Cardiac muscle cell (in vitro differentiated cells and primary cell): ENCODE data around the gene FSIP1. TPM values are rescaled to one million over a fixed set of nuclear protein-coding genes. Genes with fewer than 3 reads are reported as not detected.

Experiments
- DNase-seq, 2 donors: peaks; one replicate each; pipeline versions ENCODE4 v3.0.0 to v3.0.0-alpha.2; 2010 to 2017; ENCODE audit warnings: low read depth in 1 of 2, low spot score in 1 of 2
- H3K27ac ChIP-seq: fragments of 200-600 bp; sonication (generic); 2 replicates; pipeline ENCODE4 v1.5.1; 2016
- H3K27me3 ChIP-seq: fragments of 200-600 bp; sonication (generic); 2 replicates; pipeline ENCODE4 v1.6.0; 2016; ENCODE audit warnings: control low read depth
- H3K36me3 ChIP-seq: fragments of 200-600 bp; sonication (generic); 2 replicates; pipeline ENCODE4 v1.5.1; 2016; ENCODE audit warnings: control low read depth
- H3K4me1 ChIP-seq: fragments of 200-600 bp; sonication (generic); 2 replicates; pipeline ENCODE4 v1.8.1; 2017; ENCODE audit warnings: low read depth, mild to moderate bottlenecking, mixed run types
- H3K4me3 ChIP-seq: fragments of 200-600 bp; sonication (generic); 2 replicates; pipeline ENCODE4 v1.5.1; 2016; ENCODE audit warnings: mild to moderate bottlenecking
- H3K9me3 ChIP-seq: fragments of 200-600 bp; sonication (generic); 2 replicates; pipeline ENCODE4 v1.5.1; 2017; ENCODE audit warnings: low read depth, mild to moderate bottlenecking, control low read depth
- polyA plus RNA-seq: library from polyadenylated mRNA; unstranded; fragments of >200 nt; fragmentation: Nextera tagmentation; extraction: Ambion mirVana; gene quantifications from 2 replicates; pipeline ENCODE4 v1.2.1, GENCODE V29; 2016
- total RNA-seq: library from RNA; depleted of rRNA; stranded (reverse); fragments of >200 nt; gene quantifications from 2 replicates; pipeline ENCODE4 v1.2.3, GENCODE V29; 2016
- TF ChIP-seq, protein P1 (sequence below): IDR thresholded peaks from 2 replicates; pipeline ENCODE4 v1.5.1; 2012; ENCODE audit warnings: low read depth, mild to moderate bottlenecking, low read length

The FSIP1 gene
- total and polyA plus RNA-seq, 2 experiments from 2014 or later: 0.15 to 0.33 TPM

DNA sequence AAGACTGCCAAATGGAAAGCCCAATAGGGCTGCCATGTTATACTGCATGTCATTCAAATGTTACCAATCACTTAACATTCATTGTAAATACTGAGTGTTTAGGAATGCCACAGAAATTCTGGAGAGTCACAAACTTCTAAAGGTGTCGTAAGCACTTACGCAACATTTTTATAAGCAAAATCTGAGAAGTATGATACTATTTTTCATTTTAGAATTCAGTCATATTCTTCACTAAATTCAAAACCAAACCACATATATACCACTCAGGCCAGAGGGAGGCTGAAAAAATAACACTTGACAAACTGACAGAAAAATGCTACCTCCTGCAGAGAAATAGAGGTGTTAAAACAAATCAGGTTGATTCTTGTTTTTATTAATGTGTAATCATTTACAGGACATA lies 112.0 kb downstream of the FSIP1 start:
- H3K4me1 ChIP-seq: peaks cover 22% of the 10 kb centered on the region
- TF ChIP-seq, protein P1, sequence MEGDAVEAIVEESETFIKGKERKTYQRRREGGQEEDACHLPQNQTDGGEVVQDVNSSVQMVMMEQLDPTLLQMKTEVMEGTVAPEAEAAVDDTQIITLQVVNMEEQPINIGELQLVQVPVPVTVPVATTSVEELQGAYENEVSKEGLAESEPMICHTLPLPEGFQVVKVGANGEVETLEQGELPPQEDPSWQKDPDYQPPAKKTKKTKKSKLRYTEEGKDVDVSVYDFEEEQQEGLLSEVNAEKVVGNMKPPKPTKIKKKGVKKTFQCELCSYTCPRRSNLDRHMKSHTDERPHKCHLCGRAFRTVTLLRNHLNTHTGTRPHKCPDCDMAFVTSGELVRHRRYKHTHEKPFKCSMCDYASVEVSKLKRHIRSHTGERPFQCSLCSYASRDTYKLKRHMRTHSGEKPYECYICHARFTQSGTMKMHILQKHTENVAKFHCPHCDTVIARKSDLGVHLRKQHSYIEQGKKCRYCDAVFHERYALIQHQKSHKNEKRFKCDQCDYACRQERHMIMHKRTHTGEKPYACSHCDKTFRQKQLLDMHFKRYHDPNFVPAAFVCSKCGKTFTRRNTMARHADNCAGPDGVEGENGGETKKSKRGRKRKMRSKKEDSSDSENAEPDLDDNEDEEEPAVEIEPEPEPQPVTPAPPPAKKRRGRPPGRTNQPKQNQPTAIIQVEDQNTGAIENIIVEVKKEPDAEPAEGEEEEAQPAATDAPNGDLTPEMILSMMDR: no peak
- DNase-seq: no peak
- H3K9me3 ChIP-seq: no peaks in the 10 kb centered on the region
- H3K27ac ChIP-seq: no peak overlapping the region
- H3K27me3 ChIP-seq: no peaks in the 10 kb centered on the region
- H3K4me3 ChIP-seq: no peak overlapping the region
- no peaks in the 10 kb centered on the region for H3K36me3 ChIP-seq

DNA sequence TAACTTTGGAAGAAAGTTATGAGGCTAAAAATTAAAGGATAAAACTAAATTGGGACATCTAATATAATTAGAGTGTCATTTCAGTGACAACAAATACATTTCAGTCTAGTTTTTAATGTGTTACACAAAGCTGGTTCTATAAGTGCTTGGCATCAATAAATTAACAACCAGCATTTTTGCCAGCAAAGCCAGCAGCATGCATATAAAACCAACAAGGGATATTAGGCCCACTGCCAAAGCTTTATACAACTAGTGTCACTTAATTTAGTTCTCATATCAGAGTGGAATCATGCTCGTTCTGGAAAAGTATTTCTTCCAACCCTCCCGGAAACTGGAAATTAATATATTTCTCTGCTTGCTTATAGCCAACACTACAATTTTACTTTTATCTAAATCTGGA lies 113.0 kb downstream of the FSIP1 start:
- H3K9me3 ChIP-seq: no peaks in the 10 kb centered on the region
- no peak overlapping the region for H3K27ac ChIP-seq
- H3K4me1 ChIP-seq: peaks cover 22% of the 10 kb centered on the region
- H3K4me3 ChIP-seq: no peak overlapping the region
- no peaks in the 10 kb centered on the region for H3K36me3 ChIP-seq
- DNase-seq: no peak
- no peaks in the 10 kb centered on the region for H3K27me3 ChIP-seq
- TF ChIP-seq, protein P1: no peak

DNA sequence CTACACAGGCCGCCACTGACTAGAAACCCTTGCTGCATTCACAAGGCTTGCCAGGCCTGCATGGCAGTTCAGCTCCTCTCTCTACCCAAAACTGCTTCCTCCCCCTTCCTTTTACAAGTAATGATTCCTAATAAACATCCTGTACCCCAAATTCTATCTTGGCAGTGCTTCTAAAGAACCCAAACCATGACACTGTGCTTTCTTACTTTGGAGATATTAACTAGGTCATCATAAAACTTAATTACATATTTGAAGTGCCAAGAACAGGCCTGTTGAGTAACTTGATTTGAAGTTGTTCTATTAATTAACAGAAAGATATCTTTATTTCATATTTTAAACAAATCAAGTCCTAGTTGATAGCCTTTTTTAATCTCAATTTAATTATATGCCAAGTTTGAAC lies 113.4 kb downstream of the FSIP1 start:
- Histone ChIP-seq H3K36me3 (no peaks in the 10 kb centered on the region), H3K4me3 (no peak overlapping the region), H3K27ac (no peak overlapping the region), H3K9me3 (no peaks in the 10 kb centered on the region), H3K4me1 (peaks cover 22% of the 10 kb centered on the region), H3K27me3 (no peaks in the 10 kb centered on the region)
- DNase-seq: no peak
- TF ChIP-seq, protein P1: no peak

DNA sequence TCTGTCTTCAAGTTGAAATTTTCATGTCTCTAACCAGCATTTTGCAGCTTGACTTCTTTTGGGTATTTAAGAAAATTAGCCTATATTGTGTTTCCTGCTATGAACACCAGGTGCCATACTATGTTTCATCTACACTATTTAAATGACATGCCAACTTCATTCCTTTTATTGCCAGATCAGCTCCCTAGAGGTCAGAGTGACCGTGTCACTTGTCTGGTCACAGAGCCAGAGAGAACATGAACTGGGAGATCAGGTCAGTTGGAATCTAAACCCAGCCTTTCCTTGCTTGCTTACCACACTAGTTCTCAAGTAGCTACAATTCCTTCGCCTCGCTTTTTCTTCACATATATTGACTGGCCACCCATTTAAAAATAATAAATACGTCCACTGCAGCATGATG lies 114.2 kb downstream of the FSIP1 start:
- Histone ChIP-seq H3K4me1 (peaks cover 22% of the 10 kb centered on the region), H3K27ac (no peak overlapping the region), H3K27me3 (no peaks in the 10 kb centered on the region), H3K9me3 (no peaks in the 10 kb centered on the region), H3K4me3 (no peak overlapping the region), H3K36me3 (no peaks in the 10 kb centered on the region)
- TF ChIP-seq, protein P1: no peak
- no peak for DNase-seq

DNA sequence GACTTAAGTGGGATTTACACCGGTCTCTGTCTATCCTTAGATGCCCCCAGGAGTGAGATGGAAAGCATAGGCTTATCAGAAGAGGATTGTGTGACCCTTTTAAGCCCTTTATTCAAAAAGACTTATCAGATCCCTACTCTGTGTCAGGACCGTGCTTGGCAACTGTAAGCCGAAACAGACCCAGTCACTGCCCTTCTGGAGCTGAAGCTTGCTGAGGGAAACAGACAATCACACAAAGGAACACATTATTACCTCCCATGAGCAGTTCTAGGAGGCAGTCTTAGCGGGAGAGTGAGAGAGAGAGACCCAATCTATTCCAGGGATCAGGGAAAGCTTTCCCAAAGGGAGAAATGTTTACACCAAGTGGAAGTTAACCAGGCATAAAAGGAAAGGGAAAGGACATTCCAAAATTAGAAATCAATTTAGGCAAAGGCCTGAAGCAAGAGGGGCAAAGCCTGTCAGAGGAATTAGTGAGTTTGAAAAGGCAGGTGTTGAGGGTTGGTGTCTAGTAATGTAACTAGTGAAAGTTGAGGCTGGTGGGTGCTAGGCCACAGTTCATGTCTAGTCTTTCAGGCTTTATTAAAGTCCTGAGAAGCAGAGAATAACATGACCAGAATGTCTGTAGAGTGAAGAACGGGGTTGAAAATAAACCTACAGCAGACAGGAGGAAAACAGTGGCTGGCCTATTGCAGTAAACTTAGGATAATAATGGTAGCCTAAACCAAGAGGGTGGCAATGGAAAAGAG lies 115.1 kb downstream of the FSIP1 start:
- Histone ChIP-seq H3K36me3 (no peaks in the 10 kb centered on the region), H3K27ac (peak overlapping the region; percentile 73), H3K4me1 (peaks cover 22% of the 10 kb centered on the region)

More for the DNA sequence above, 115.1 kb downstream of the FSIP1 start:
- TF ChIP-seq, protein P1: no peak
- H3K4me3 ChIP-seq: no peak overlapping the region
- no peaks in the 10 kb centered on the region for H3K9me3 ChIP-seq
- no peak for DNase-seq
- H3K27me3 ChIP-seq: no peaks in the 10 kb centered on the region
